ENCODE data around the gene TMEM82.

Gene TMEM82

GRCh38 chr1:15736892-15737261 lies 5.4 kb upstream of the TMEM82 start:
- no peak overlapping the region for H3K27ac ChIP-seq (ENCODE audit: low read depth, low read length, severe bottlenecking)
- H3K4me1 ChIP-seq (ENCODE audit: control insufficient read depth, insufficient read depth, low read length, poor library complexity, severe bottlenecking), result no peaks in the 10 kb centered on the region
- WGBS, 2 experiments (ENCODE audit: insufficient coverage in 2 of 2), result 68 to 80% methylated on average over 3 to 4 of the region's 6 CpGs
- H3K9me3 ChIP-seq (ENCODE audit: control insufficient read depth, low read length), result no peaks in the 10 kb centered on the region
- H3K36me3 ChIP-seq (ENCODE audit: control insufficient read depth, insufficient read depth, low read length), result peaks cover 21% of the 10 kb centered on the region
- no peak overlapping the region for H3K4me3 ChIP-seq (ENCODE audit: extremely low read depth, insufficient read depth, low read length, poor library complexity, severe bottlenecking)

DNA sequence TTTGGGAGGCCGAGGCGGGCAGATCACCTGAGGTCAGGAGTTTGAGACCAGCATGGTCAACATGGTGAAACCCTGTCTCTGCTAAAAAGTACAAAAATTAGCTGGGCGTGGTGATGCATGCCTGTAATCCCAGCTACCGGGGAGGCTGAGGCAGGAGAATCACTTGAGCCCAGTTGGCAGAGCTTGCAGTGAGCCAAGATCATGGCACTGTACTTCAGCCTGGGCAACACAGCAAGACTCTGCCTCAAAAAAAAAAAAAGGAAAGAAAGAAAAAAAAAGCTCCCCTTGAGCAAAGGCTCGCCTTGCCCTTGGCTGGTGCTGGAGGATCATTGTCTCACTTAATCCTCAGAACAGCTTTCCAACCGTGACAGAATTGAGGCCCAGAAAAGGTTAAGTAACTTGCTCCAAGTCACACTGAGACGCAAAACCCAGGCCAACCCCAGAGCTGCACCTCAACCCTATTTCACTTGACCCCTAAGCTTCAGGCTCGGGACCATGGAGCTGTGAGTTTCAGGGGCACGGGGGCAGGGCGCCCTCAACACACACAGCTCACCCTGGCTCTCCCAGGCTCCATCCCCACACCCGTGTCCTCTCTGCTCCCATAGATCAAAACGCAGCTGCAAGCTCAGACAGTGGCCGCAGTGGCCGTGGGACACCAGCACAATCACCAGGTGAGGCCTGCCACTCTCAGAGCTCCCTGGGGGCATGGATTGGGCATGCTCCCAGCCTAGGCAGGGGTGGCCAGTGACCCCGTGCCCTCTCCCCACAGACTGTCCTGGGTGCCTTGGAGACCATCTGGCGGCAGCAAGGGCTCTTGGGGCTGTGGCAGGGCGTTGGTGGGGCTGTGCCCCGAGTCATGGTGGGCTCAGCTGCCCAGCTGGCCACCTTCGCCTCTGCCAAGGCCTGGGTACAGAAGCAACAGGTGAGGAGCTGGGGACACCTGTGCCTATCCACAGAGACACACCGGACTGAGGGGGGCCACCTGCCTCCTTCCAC lies 4.7 kb upstream of the TMEM82 start:
- Histone ChIP-seq H3K4me3 (ENCODE audit: extremely low read depth, insufficient read depth, low read length, poor library complexity, severe bottlenecking) (no peak overlapping the region), H3K36me3 (ENCODE audit: control insufficient read depth, insufficient read depth, low read length) (peaks cover 14% of the 10 kb centered on the region), H3K9me3 (ENCODE audit: control insufficient read depth, low read length) (no peaks in the 10 kb centered on the region), H3K4me1 (ENCODE audit: control insufficient read depth, insufficient read depth, low read length, poor library complexity, severe bottlenecking) (no peaks in the 10 kb centered on the region), H3K27ac (ENCODE audit: low read depth, low read length, severe bottlenecking) (no peak overlapping the region)
- 91 to 94% methylated on average over 16 to 20 of the region's 20 CpGs for WGBS, 2 experiments (ENCODE audit: insufficient coverage in 2 of 2)

GRCh38 chr1:15738416-15739113 lies 3.7 kb upstream of the TMEM82 start:
- WGBS, 2 experiments (ENCODE audit: insufficient coverage in 2 of 2), result 92% methylated on average over 5 to 11 of the region's 15 CpGs
- H3K4me1 ChIP-seq (ENCODE audit: control insufficient read depth, insufficient read depth, low read length, poor library complexity, severe bottlenecking), result no peaks in the 10 kb centered on the region
- no peak overlapping the region for H3K4me3 ChIP-seq (ENCODE audit: extremely low read depth, insufficient read depth, low read length, poor library complexity, severe bottlenecking)
- H3K36me3 ChIP-seq (ENCODE audit: control insufficient read depth, insufficient read depth, low read length), result peaks cover 6% of the 10 kb centered on the region
- H3K27ac ChIP-seq (ENCODE audit: low read depth, low read length, severe bottlenecking), result no peak overlapping the region
- no peaks in the 10 kb centered on the region for H3K9me3 ChIP-seq (ENCODE audit: control insufficient read depth, low read length)

GRCh38 chr1:15739259-15739658 lies 3.0 kb upstream of the TMEM82 start:
- Histone ChIP-seq H3K4me1 (ENCODE audit: control insufficient read depth, insufficient read depth, low read length, poor library complexity, severe bottlenecking) (no peaks in the 10 kb centered on the region), H3K27ac (ENCODE audit: low read depth, low read length, severe bottlenecking) (no peak overlapping the region), H3K36me3 (ENCODE audit: control insufficient read depth, insufficient read depth, low read length) (no peaks in the 10 kb centered on the region), H3K4me3 (ENCODE audit: extremely low read depth, insufficient read depth, low read length, poor library complexity, severe bottlenecking) (no peak overlapping the region), H3K9me3 (ENCODE audit: control insufficient read depth, low read length) (no peaks in the 10 kb centered on the region)
- 92 to 96% methylated on average over 13 to 16 of the region's 16 CpGs for WGBS, 2 experiments (ENCODE audit: insufficient coverage in 2 of 2)

DNA sequence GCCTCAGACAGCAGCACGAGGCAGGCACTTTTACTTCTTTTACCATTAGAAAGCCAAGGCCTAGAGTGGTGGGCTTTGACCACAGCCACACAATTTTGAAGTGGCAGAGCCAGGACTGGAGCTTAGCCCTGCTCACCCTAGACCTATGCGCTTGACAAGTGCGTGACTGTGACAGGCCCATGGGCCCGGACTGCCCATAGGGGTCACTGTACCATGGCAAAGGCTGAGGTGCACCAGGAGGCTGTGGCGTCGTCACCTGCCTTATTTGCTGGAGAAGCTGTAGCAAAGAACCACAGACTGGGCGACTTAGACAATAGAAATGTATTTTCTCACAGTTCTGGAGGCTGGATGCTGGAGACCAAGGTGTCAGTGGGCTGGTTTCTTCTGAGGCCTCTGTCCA lies 2.6 kb upstream of the TMEM82 start:
- 85 to 94% methylated on average over 6 to 7 of the region's 7 CpGs for WGBS, 2 experiments (ENCODE audit: insufficient coverage in 2 of 2)
- H3K9me3 ChIP-seq (ENCODE audit: control insufficient read depth, low read length), result no peaks in the 10 kb centered on the region
- no peak overlapping the region for H3K27ac ChIP-seq (ENCODE audit: low read depth, low read length, severe bottlenecking)
- no peaks in the 10 kb centered on the region for H3K36me3 ChIP-seq (ENCODE audit: control insufficient read depth, insufficient read depth, low read length)
- no peak overlapping the region for H3K4me3 ChIP-seq (ENCODE audit: extremely low read depth, insufficient read depth, low read length, poor library complexity, severe bottlenecking)
- no peaks in the 10 kb centered on the region for H3K4me1 ChIP-seq (ENCODE audit: control insufficient read depth, insufficient read depth, low read length, poor library complexity, severe bottlenecking)

DNA sequence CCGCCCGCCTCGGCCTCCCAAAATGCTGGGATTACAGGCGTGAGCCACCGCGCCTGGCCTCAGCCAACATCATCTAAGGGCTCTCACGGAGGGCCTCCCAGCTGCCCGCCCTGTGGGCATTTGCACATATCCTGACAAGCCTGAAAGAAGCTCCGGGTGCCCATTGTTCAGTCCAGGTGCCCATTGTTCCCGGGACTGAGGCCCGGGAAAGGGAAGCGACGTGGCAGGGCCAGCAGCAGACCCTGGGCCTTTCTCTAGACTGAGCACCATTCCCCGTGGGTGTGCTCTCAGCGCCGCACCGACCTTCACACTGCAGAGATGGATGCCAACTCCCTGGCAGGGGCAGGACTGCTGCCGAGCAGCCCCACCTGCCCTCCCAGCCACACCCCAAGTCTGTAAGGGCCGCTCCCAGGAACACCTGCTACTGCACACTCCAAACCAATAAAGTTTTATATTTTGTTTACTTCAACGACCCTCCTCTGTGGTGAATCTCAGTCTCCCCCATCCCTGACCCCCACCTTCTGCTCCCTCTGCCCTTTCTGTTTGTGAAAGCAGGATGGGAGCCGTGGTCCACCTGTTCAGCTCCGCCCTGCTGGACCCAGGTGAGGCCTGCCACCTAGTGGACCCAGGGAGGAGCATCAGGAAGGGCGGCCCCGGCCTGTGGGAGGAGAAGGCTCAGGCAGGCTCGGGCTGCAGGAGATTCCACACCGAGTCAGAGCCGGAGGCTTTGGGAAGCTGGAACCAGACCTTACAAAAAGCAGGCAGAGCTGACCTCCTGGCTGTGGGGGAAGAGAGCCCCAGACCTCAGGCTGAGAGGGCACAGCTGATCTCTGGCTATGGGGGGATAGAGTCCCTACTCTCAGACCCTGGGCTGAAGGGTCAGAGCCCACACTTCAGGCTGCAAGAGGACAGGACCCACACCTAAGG lies 1.1 kb upstream of the TMEM82 start:
- H3K36me3 ChIP-seq (ENCODE audit: control insufficient read depth, insufficient read depth, low read length), result no peaks in the 10 kb centered on the region
- H3K4me1 ChIP-seq (ENCODE audit: control insufficient read depth, insufficient read depth, low read length, poor library complexity, severe bottlenecking), result no peaks in the 10 kb centered on the region
- no peaks in the 10 kb centered on the region for H3K9me3 ChIP-seq (ENCODE audit: control insufficient read depth, low read length)
- no peak overlapping the region for H3K4me3 ChIP-seq (ENCODE audit: extremely low read depth, insufficient read depth, low read length, poor library complexity, severe bottlenecking)
- WGBS, 2 experiments (ENCODE audit: insufficient coverage in 2 of 2), result 64 to 69% methylated on average over 25 to 27 of the region's 27 CpGs
- H3K27ac ChIP-seq (ENCODE audit: low read depth, low read length, severe bottlenecking), result no peak overlapping the region

GRCh38 chr1:15744122-15744679 lies 1.9 kb downstream of the TMEM82 start:
- Histone ChIP-seq H3K4me3 (ENCODE audit: extremely low read depth, insufficient read depth, low read length, poor library complexity, severe bottlenecking) (no peak overlapping the region), H3K4me1 (ENCODE audit: control insufficient read depth, insufficient read depth, low read length, poor library complexity, severe bottlenecking) (peaks cover 5% of the 10 kb centered on the region), H3K27ac (ENCODE audit: low read depth, low read length, severe bottlenecking) (no peak overlapping the region), H3K36me3 (ENCODE audit: control insufficient read depth, insufficient read depth, low read length) (no peaks in the 10 kb centered on the region), H3K9me3 (ENCODE audit: control insufficient read depth, low read length) (no peaks in the 10 kb centered on the region)
- WGBS, 2 experiments (ENCODE audit: insufficient coverage in 2 of 2), result 91 to 93% methylated on average over 21 to 30 of the region's 30 CpGs

- Histone ChIP-seq H3K4me3 (ENCODE audit: extremely low read depth, insufficient read depth, low read length, poor library complexity, severe bottlenecking) (no peak overlapping the region), H3K4me1 (ENCODE audit: control insufficient read depth, insufficient read depth, low read length, poor library complexity, severe bottlenecking) (peaks cover 16% of the 10 kb centered on the region), H3K9me3 (ENCODE audit: control insufficient read depth, low read length) (no peaks in the 10 kb centered on the region), H3K36me3 (ENCODE audit: control insufficient read depth, insufficient read depth, low read length) (no peaks in the 10 kb centered on the region), H3K27ac (ENCODE audit: low read depth, low read length, severe bottlenecking) (no peak overlapping the region)
- 89 to 92% methylated on average over 4 to 5 of the region's 8 CpGs for WGBS, 2 experiments (ENCODE audit: insufficient coverage in 2 of 2)
Observed at GRCh38 chr1:15747378-15747777, 5.1 kb downstream of the TMEM82 start.

DNA sequence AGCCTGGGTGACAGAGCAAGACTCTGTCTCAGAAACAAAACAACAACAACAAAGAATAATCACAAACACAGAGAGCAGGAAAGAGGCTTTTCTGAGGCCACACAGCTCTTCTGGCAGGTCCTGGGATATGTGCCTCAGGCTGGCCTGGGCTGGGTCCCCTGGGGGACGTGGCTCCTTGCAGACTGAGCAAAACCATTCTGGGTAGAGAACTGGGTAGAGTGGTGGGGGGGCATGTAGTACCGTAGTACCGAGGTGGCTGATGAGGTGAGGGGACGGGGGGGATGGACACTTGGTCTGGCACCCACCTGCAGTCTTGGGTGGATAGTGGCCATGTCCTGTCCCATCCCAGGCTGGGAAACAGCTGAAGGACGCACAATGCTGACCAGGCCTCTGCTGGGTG lies 6.0 kb downstream of the TMEM82 start:
- no peaks in the 10 kb centered on the region for H3K36me3 ChIP-seq (ENCODE audit: control insufficient read depth, insufficient read depth, low read length)
- H3K4me1 ChIP-seq (ENCODE audit: control insufficient read depth, insufficient read depth, low read length, poor library complexity, severe bottlenecking), result peaks cover 16% of the 10 kb centered on the region
- WGBS, 2 experiments (ENCODE audit: insufficient coverage in 2 of 2), result 90 to 91% methylated on average over 3 to 5 of the region's 5 CpGs
- H3K27ac ChIP-seq (ENCODE audit: low read depth, low read length, severe bottlenecking), result no peak overlapping the region
- H3K9me3 ChIP-seq (ENCODE audit: control insufficient read depth, low read length), result no peaks in the 10 kb centered on the region
- H3K4me3 ChIP-seq (ENCODE audit: extremely low read depth, insufficient read depth, low read length, poor library complexity, severe bottlenecking), result no peak overlapping the region

Data from mesodermal cell (in vitro differentiated cells).